BE2C (cell line): ENCODE results near the gene MARVELD2.

ENCODE experiments used
- DNase-seq: peaks from one replicate; pipeline ENCODE4 v3.0.0-alpha.2; 2020
- H3K27me3 ChIP-seq: fragments of 250-450 bp; sonication (Bioruptor Pico); 2 replicates; pipeline ENCODE4 v1.5.1; 2020; ENCODE audit warnings: mild to moderate bottlenecking
- H3K36me3 ChIP-seq: fragments of 250-450 bp; sonication (Bioruptor Pico); 2 replicates; pipeline ENCODE4 v1.5.1; 2020; ENCODE audit warnings: mild to moderate bottlenecking
- H3K4me1 ChIP-seq: fragments of 250-450 bp; sonication (Bioruptor Pico); 2 replicates; pipeline ENCODE4 v1.5.1; 2020
- H3K4me3 ChIP-seq: 2 replicates; pipeline ENCODE4 v1.5.1; 2011; ENCODE audit warnings: low read depth, low read length
- H3K9me3 ChIP-seq: fragments of 250-450 bp; sonication (Bioruptor Pico); 2 replicates; pipeline ENCODE4 v1.5.1; 2020
- TF ChIP-seq, protein P1 (sequence below): IDR thresholded peaks from 2 replicates; pipeline ENCODE4 v1.5.1; 2012; ENCODE audit warnings: mild to moderate bottlenecking, low read depth, low read length

MARVELD2 gene

GRCh38 chr5:69372394-69372793 lies 42.5 kb upstream of the MARVELD2 start:
- no peaks in the 10 kb centered on the region for H3K27me3 ChIP-seq
- H3K36me3 ChIP-seq: peaks cover 16% of the 10 kb centered on the region
- TF ChIP-seq, protein P1, sequence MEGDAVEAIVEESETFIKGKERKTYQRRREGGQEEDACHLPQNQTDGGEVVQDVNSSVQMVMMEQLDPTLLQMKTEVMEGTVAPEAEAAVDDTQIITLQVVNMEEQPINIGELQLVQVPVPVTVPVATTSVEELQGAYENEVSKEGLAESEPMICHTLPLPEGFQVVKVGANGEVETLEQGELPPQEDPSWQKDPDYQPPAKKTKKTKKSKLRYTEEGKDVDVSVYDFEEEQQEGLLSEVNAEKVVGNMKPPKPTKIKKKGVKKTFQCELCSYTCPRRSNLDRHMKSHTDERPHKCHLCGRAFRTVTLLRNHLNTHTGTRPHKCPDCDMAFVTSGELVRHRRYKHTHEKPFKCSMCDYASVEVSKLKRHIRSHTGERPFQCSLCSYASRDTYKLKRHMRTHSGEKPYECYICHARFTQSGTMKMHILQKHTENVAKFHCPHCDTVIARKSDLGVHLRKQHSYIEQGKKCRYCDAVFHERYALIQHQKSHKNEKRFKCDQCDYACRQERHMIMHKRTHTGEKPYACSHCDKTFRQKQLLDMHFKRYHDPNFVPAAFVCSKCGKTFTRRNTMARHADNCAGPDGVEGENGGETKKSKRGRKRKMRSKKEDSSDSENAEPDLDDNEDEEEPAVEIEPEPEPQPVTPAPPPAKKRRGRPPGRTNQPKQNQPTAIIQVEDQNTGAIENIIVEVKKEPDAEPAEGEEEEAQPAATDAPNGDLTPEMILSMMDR: no peak
- H3K4me3 ChIP-seq: no peak overlapping the region
- H3K4me1 ChIP-seq: peaks cover 2% of the 10 kb centered on the region; the same call in 1 of the 2 replicates
- no peaks in the 10 kb centered on the region for H3K9me3 ChIP-seq
- DNase-seq: no peak

- DNase-seq: no peak
- H3K4me1 ChIP-seq: peaks cover 2% of the 10 kb centered on the region; the same call in 1 of the 2 replicates
- H3K36me3 ChIP-seq: peaks cover 21% of the 10 kb centered on the region
- H3K27me3 ChIP-seq: no peaks in the 10 kb centered on the region
- no peak overlapping the region for H3K4me3 ChIP-seq
- TF ChIP-seq, protein P1: no peak
- no peaks in the 10 kb centered on the region for H3K9me3 ChIP-seq
Observed at GRCh38 chr5:69374911-69375446, 39.9 kb upstream of the MARVELD2 start.

DNA sequence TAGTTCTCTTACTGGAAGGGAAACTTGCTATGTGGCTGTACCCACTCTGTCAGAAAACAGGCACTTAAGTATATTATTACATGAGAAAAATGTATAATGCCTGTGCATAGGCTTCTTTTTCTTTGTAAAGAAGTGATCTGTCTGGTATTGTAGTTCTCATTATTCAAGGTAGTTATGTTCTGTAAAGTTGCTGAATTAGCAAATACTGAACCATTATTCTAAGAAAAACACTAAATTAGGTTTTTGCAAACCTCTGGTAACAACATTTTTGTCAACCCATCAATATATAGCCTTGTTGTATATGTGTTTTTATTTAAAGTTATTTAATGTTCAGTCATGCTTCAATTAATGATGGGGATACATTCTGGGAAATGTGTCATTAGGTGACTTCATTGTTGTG lies 36.5 kb upstream of the MARVELD2 start:
- no peak overlapping the region for H3K4me3 ChIP-seq
- no peaks in the 10 kb centered on the region for H3K4me1 ChIP-seq
- H3K9me3 ChIP-seq: no peaks in the 10 kb centered on the region
- peaks cover 34% of the 10 kb centered on the region for H3K36me3 ChIP-seq
- no peak for DNase-seq
- no peaks in the 10 kb centered on the region for H3K27me3 ChIP-seq
- TF ChIP-seq, protein P1: no peak

DNA sequence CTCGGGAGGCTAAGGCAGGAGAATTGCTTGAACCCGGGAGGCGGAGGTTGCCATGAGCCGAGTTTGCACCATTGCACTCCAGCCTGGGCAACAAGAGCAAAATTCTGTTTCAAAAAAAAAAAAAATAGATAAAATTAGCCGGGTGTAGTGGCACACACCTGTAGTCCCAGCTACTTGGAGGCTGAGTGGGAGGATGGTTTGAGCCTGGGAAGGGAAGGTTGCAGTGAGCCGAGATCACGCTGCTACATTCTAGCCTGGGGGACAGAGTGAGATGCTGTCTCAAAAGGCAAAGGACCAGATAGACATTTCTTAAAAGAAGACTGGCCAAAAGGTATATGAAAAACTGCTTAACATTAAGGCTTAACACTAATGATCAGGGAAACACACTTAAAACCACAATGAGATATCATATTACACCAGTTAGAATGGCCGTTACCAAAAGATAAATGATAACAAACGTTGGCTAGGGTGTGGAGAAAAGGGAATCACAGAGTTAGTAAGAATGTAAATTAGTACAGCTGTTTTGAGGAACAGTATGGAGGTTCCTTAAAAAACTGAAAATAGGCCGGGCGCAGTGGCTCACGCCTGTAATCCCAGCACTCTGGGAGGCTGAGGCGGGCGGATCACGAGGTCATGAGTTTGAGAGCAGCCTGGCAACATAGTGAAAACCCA lies 10.1 kb upstream of the MARVELD2 start:
- TF ChIP-seq, protein P1: no peak

GRCh38 chr5:69415584-69415958 lies 655 bp downstream of the MARVELD2 start:
- no peak overlapping the region for H3K4me3 ChIP-seq
- no peak for DNase-seq
- peaks cover 11% of the 10 kb centered on the region for H3K36me3 ChIP-seq
- TF ChIP-seq, protein P1: no peak
- H3K9me3 ChIP-seq: no peaks in the 10 kb centered on the region
- no peaks in the 10 kb centered on the region for H3K27me3 ChIP-seq
- H3K4me1 ChIP-seq: no peaks in the 10 kb centered on the region

More for the DNA sequence above, 10.1 kb upstream of the MARVELD2 start:
- no peaks in the 10 kb centered on the region for H3K27me3 ChIP-seq
- H3K4me3 ChIP-seq: no peak overlapping the region
- no peaks in the 10 kb centered on the region for H3K4me1 ChIP-seq
- no peaks in the 10 kb centered on the region for H3K9me3 ChIP-seq
- no peak for DNase-seq
- H3K36me3 ChIP-seq: peaks cover 10% of the 10 kb centered on the region

GRCh38 chr5:69416180-69416579 lies 1.3 kb downstream of the MARVELD2 start:
- H3K4me3 ChIP-seq: no peak overlapping the region
- peaks cover 9% of the 10 kb centered on the region for H3K36me3 ChIP-seq

More at GRCh38 chr5:69416180-69416579, 1.3 kb downstream of the MARVELD2 start:
- Histone ChIP-seq H3K9me3 (no peaks in the 10 kb centered on the region), H3K27me3 (no peaks in the 10 kb centered on the region), H3K4me1 (no peaks in the 10 kb centered on the region)
- TF ChIP-seq, protein P1: no peak
- no peak for DNase-seq
